Measurements from ENCODE around the gene ARFGAP3.
"Not testable (repeated sequence)": the region's sequence is repeated elsewhere in the genome, so short reads cannot be mapped to it uniquely, and the experiment has no call there.

ARFGAP3 gene

GRCh38 chr22:42792453-42792908 is 64.6 kb downstream of the ARFGAP3 start:
- no peak for DNase-seq

- no peak for DNase-seq
Observed at GRCh38 chr22:42791721-42792452, 65.2 kb downstream of the ARFGAP3 start.

GRCh38 chr22:42788466-42788865 is 68.6 kb downstream of the ARFGAP3 start:
- no peak for DNase-seq

- DNase-seq = no peak
Observed at GRCh38 chr22:42788021-42788420, 69.1 kb downstream of the ARFGAP3 start.

GRCh38 chr22:42787357-42787736 is 69.7 kb downstream of the ARFGAP3 start:
- no peak for DNase-seq

- DNase-seq = no peak
Observed at GRCh38 chr22:42786606-42787356, 70.3 kb downstream of the ARFGAP3 start.

GRCh38 chr22:42785706-42786499 is 71.2 kb downstream of the ARFGAP3 start:
- DNase-seq = no peak

GRCh38 chr22:42782306-42782705 is 74.8 kb downstream of the ARFGAP3 start:
- DNase-seq = not testable (repeated sequence)

- DNase-seq = peak; percentile 91
Observed at GRCh38 chr22:42780070-42780540, 77.0 kb downstream of the ARFGAP3 start.

- DNase-seq = no peak
Observed at GRCh38 chr22:42777126-42777525, 79.9 kb downstream of the ARFGAP3 start.

GRCh38 chr22:42773167-42773566 is 83.9 kb downstream of the ARFGAP3 start:
- DNase-seq = no peak

GRCh38 chr22:42772647-42773046 is 84.4 kb downstream of the ARFGAP3 start:
- DNase-seq = no peak

GRCh38 chr22:42770941-42771647 is 86.0 kb downstream of the ARFGAP3 start:
- DNase-seq = no peak

GRCh38 chr22:42770448-42770726 is 86.7 kb downstream of the ARFGAP3 start:
- DNase-seq = no peak

- DNase-seq = peak; percentile 59
Observed at GRCh38 chr22:42769574-42770447, 87.3 kb downstream of the ARFGAP3 start.

- no peak for DNase-seq
Observed at GRCh38 chr22:42769238-42769573, 87.9 kb downstream of the ARFGAP3 start.

GRCh38 chr22:42768385-42769035 is 88.6 kb downstream of the ARFGAP3 start:
- DNase-seq = no peak

- no peak for DNase-seq
Observed at GRCh38 chr22:42766860-42767259, 90.2 kb downstream of the ARFGAP3 start.

- DNase-seq = no peak
Observed at GRCh38 chr22:42764895-42765363, 92.1 kb downstream of the ARFGAP3 start.

GRCh38 chr22:42763965-42764480 is 93.0 kb downstream of the ARFGAP3 start:
- DNase-seq = no peak

Measured in kidney glomerular epithelial cell (primary cell).